GM23338 (cell line): ENCODE data around the gene LSM14A. TPM values are rescaled to one million over a fixed set of nuclear protein-coding genes. Genes with fewer than 3 reads are reported as not detected.
"Not testable (repeated sequence)": the region's sequence is repeated elsewhere in the genome, so short reads cannot be mapped to it uniquely, and the experiment has no call there.

ENCODE experiments used
- ATAC-seq: fragments of 200-7000 bp; cut with Tn5 transposase; 3 replicates; pipeline ENCODE4 v1.9.1; 2020
- DNase-seq: peaks from one replicate; pipeline ENCODE4 v3.0.0-alpha.2; 2015; ENCODE audit warnings: low spot score
- H2AFZ ChIP-seq: fragments of 200-600 bp; sonication (generic); 2 replicates; pipeline ENCODE4 v1.8.0; 2016; ENCODE audit warnings: antibody characterized with exemption, mild to moderate bottlenecking, moderate library complexity
- H3F3A ChIP-seq: fragments of 200-600 bp; sonication (generic); replicated peaks from 2 replicates; pipeline ENCODE4 v1.8.0; 2017; ENCODE audit warnings: antibody characterized with exemption, mixed run types, low read depth
- H3K27ac ChIP-seq: fragments of 200-600 bp; sonication (generic); 2 replicates; pipeline ENCODE4 v1.6.1; 2016; ENCODE audit warnings: low read depth
- H3K27me3 ChIP-seq: fragments of 200-600 bp; sonication (generic); 2 replicates; pipeline ENCODE4 v1.8.0; 2016; ENCODE audit warnings: mild to moderate bottlenecking, mixed run types, moderate library complexity; ENCODE audit not compliant: insufficient read depth
- H3K36me3 ChIP-seq: fragments of 200-600 bp; sonication (generic); 2 replicates; pipeline ENCODE4 v1.8.0; 2016; ENCODE audit warnings: mild to moderate bottlenecking; ENCODE audit not compliant: insufficient read depth
- H3K4me1 ChIP-seq: fragments of 200-600 bp; sonication (generic); 2 replicates; pipeline ENCODE4 v1.8.0; 2016; ENCODE audit warnings: mild to moderate bottlenecking, moderate library complexity; ENCODE audit not compliant: insufficient read depth
- H3K4me2 ChIP-seq: fragments of 200-600 bp; sonication (generic); 2 replicates; pipeline ENCODE4 v1.7.1; 2017; ENCODE audit warnings: mixed run types
- H3K4me3 ChIP-seq: fragments of 200-600 bp; sonication (generic); 2 replicates; pipeline ENCODE4 v1.6.1; 2016; ENCODE audit warnings: mixed run types
- H3K79me2 ChIP-seq: fragments of 200-600 bp; sonication (generic); replicated peaks from 2 replicates; pipeline ENCODE4 v1.8.0; 2017; ENCODE audit warnings: mild to moderate bottlenecking; ENCODE audit not compliant: insufficient read depth
- H3K9me2 ChIP-seq: fragments of 200-600 bp; sonication (generic); 2 replicates; pipeline ENCODE4 v1.8.0; 2017; ENCODE audit not compliant: insufficient read depth
- H4K20me1 ChIP-seq: fragments of 200-600 bp; sonication (generic); replicated peaks from 2 replicates; pipeline ENCODE4 v1.8.0; 2017; ENCODE audit warnings: mild to moderate bottlenecking; ENCODE audit not compliant: insufficient read depth
- H3K27ac Mint-ChIP-seq: 2 replicates; pipeline ENCODE4 v1.8.0; 2020; ENCODE audit warnings: inconsistent platforms, mild to moderate bottlenecking, moderate library complexity, mixed read lengths
- H3K27me3 Mint-ChIP-seq: 3 replicates; pipeline ENCODE4 v1.8.0; 2022; ENCODE audit warnings: low read depth, mild to moderate bottlenecking, moderate library complexity, mixed read lengths, inconsistent platforms; ENCODE audit not compliant: insufficient read depth, poor library complexity
- H3K36me3 Mint-ChIP-seq: 3 replicates; pipeline ENCODE4 v1.8.0; 2021; ENCODE audit warnings: low read depth, mild to moderate bottlenecking, inconsistent platforms, moderate library complexity, mixed read lengths
- H3K4me1 Mint-ChIP-seq: 3 replicates; pipeline ENCODE4 v1.8.0; 2020; ENCODE audit warnings: mild to moderate bottlenecking, inconsistent platforms, mixed read lengths
- H3K4me3 Mint-ChIP-seq: 3 replicates; pipeline ENCODE4 v1.8.0; 2021; ENCODE audit warnings: moderate library complexity, mild to moderate bottlenecking, inconsistent platforms, mixed read lengths
- H3K9me3 Mint-ChIP-seq: 3 replicates; pipeline ENCODE4 v1.8.0; 2020; ENCODE audit warnings: moderate library complexity, mild to moderate bottlenecking, inconsistent platforms, mixed read lengths
- CTCF ChIP-seq, 2 experiments: fragments of 200-600 bp in 1 of 2; sonication (generic) in 1 of 2; conservative IDR thresholded peaks; 2 replicates each; pipeline versions ENCODE4 v1.5.1 to v1.6.1; 2016 to 2017; ENCODE audit warnings: antibody characterized with exemption in 2 of 2, low read depth in 2 of 2, mild to moderate bottlenecking in 2 of 2, moderate library complexity in 1 of 2
- EZH2phosphoT487 ChIP-seq: fragments of 200-600 bp; sonication (generic); IDR thresholded peaks from one replicate; pipeline ENCODE4 v1.8.1; 2018; ENCODE audit warnings: antibody characterized with exemption; ENCODE audit not compliant: unreplicated experiment
- POLR2AphosphoS5 ChIP-seq: IDR thresholded peaks from 2 replicates; pipeline ENCODE4 v1.6.1; 2016; ENCODE audit warnings: antibody characterized with exemption, low read depth
- ZNF331 ChIP-seq: fragments of 250-450 bp; sonication (Bioruptor Pico); IDR thresholded peaks from 2 replicates; pipeline ENCODE4 v1.5.0; 2020; ENCODE audit warnings: low read depth, mild to moderate bottlenecking, moderate library complexity
- polyA plus RNA-seq: library from polyadenylated mRNA; unstranded; fragments of >200 nt; fragmentation: Nextera tagmentation; extraction: Ambion mirVana; gene quantifications from 2 replicates; pipeline ENCODE4 v1.2.1, GENCODE V29; 2016
- total RNA-seq: library from RNA; depleted of rRNA; stranded (reverse); fragments of >200 nt; shearing (Covaris generic); gene quantifications from 2 replicates; pipeline ENCODE4 v1.2.3, GENCODE V29; 2014
- TF ChIP-seq, protein P1 (sequence below): IDR thresholded peaks from one replicate; pipeline ENCODE4 v1.6.1; 2018; ENCODE audit warnings: antibody characterized with exemption; ENCODE audit not compliant: unreplicated experiment

Gene LSM14A
- total and polyA plus RNA-seq, 2 experiments from 2014 or later = 109 to 166 TPM

DNA sequence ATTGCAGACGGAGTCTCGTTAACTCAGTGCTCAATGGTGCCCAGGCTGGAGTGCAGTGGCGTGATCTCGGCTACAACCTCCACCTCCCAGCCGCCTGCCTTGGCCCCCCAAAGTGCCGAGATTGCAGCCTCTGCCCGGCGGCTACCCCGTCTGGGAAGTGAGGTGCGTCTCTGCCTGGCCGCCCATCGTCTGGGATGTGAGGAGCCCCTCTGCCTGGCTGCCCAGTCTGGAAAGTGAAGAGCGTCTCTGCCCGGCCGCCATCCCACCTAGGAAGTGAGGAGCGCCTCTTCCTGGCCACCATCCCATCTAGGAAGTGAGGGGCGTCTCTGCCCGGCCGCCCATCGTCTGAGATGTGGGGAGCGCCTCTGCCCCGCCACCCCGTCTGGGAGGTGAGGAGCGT lies 40.2 kb upstream of the LSM14A start:
- H3K79me2 ChIP-seq, H3F3A ChIP-seq, H3K4me1 Mint-ChIP-seq, H3K36me3 ChIP-seq, H3K4me3 ChIP-seq, H2AFZ ChIP-seq, H3K9me3 Mint-ChIP-seq, ATAC-seq, H3K4me3 Mint-ChIP-seq, H3K9me2 ChIP-seq, H3K27me3 Mint-ChIP-seq, H3K36me3 Mint-ChIP-seq, H4K20me1 ChIP-seq, H3K27me3 ChIP-seq, H3K4me1 ChIP-seq, H3K27ac ChIP-seq, DNase-seq, H3K27ac Mint-ChIP-seq, H3K4me2 ChIP-seq: not testable (repeated sequence)

DNA sequence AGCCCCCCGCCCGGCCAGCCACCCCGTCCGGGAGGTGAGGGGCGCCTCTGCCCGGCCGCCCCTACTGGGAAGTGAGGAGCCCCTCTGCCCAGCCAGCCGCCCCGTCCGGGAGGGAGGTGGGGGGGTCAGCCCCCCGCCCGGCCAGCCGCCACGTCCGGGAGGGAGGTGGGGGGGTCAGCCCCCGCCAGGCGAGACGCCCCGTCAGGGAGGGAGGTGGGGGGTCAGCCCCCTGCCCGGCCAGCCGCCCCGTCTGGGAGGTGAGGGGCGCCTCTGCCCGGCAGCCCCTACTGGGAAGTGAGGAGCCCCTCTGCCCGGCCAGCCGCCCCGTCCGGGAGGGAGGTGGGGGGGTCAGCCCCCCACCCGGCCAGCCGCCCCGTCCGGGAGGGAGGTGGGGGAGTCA lies 39.6 kb upstream of the LSM14A start:
- H3F3A ChIP-seq, H3K27me3 ChIP-seq, H3K4me2 ChIP-seq, H2AFZ ChIP-seq, H3K4me3 Mint-ChIP-seq, H3K4me1 ChIP-seq, H3K4me3 ChIP-seq, H3K36me3 ChIP-seq, H3K27ac ChIP-seq, ATAC-seq, H3K4me1 Mint-ChIP-seq, H3K27ac Mint-ChIP-seq, H3K9me2 ChIP-seq, H3K36me3 Mint-ChIP-seq, H3K9me3 Mint-ChIP-seq, DNase-seq, H3K27me3 Mint-ChIP-seq, H3K79me2 ChIP-seq, H4K20me1 ChIP-seq: not testable (repeated sequence)

DNA sequence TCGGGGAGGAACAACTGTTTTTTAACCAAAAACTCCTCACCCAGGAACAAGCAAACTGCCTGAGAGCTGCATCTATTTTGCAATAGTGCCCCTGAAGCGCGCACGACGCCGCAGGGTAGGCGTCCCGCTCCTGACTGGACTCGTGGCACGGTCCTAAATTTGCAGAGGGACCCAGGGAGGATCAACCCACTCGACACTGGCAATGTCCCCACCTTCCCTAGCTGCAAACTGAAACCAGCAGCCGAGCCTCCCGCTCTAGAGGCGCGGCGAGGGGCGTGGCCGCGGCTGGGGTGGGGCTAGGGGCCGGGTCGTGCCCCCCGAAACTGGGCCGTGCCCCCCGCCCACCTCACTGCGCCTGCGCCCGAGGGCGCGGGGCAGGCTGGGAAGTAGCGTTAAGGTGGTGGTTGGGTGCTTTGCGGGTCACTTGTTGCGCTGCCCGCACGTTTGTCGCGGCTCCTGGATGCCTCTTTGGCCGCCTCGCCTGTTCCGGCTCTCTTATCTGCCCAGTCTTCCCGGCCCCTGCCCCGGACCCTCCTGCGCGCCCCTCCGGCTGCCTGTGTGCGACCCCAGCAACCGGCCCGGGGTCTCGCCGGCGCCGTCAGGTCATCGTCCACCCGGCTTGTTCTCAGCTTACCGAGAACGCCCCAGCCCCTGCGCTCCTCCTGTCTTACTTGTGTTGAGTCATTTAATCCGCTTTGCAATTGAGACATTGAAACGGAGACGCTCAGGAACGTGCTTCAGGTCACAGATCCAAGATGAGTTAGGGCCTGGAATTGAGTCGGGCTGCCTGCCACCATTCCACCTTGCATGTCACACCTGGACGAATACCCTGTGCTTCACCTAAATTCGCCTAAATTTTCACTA lies 37.9 kb upstream of the LSM14A start:
- H3K36me3 Mint-ChIP-seq = no peaks in the 10 kb centered on the region
- Histone ChIP-seq H3K4me3 (peak overlapping the region; percentile 93), H3K4me1 (peaks cover 3% of the 10 kb centered on the region; the same call in 1 of the 2 replicates), H3K27ac (peak overlapping the region; percentile 92), H3K9me2 (no peaks in the 10 kb centered on the region), H2AFZ (peak overlapping the region; percentile 97), H3K4me2 (peak overlapping the region; percentile 85), H4K20me1 (no peaks in the 10 kb centered on the region), H3K27me3 (no peaks in the 10 kb centered on the region), H3K79me2 (no peaks in the 10 kb centered on the region), H3K36me3 (no peaks in the 10 kb centered on the region), H3F3A (peaks cover 7% of the 10 kb centered on the region; the same call in 1 of the 2 replicates)
- H3K27me3 Mint-ChIP-seq = peaks cover 8% of the 10 kb centered on the region
- peak overlapping the region; percentile 92 for H3K4me3 Mint-ChIP-seq
- TF ChIP-seq POLR2AphosphoS5 = peak; percentile 97
- TF ChIP-seq CTCF (conservative IDR thresholded peaks at IDR 0.05; ENCODE audit: low read depth in 2 of 2) = no peak
- TF ChIP-seq, protein P1, sequence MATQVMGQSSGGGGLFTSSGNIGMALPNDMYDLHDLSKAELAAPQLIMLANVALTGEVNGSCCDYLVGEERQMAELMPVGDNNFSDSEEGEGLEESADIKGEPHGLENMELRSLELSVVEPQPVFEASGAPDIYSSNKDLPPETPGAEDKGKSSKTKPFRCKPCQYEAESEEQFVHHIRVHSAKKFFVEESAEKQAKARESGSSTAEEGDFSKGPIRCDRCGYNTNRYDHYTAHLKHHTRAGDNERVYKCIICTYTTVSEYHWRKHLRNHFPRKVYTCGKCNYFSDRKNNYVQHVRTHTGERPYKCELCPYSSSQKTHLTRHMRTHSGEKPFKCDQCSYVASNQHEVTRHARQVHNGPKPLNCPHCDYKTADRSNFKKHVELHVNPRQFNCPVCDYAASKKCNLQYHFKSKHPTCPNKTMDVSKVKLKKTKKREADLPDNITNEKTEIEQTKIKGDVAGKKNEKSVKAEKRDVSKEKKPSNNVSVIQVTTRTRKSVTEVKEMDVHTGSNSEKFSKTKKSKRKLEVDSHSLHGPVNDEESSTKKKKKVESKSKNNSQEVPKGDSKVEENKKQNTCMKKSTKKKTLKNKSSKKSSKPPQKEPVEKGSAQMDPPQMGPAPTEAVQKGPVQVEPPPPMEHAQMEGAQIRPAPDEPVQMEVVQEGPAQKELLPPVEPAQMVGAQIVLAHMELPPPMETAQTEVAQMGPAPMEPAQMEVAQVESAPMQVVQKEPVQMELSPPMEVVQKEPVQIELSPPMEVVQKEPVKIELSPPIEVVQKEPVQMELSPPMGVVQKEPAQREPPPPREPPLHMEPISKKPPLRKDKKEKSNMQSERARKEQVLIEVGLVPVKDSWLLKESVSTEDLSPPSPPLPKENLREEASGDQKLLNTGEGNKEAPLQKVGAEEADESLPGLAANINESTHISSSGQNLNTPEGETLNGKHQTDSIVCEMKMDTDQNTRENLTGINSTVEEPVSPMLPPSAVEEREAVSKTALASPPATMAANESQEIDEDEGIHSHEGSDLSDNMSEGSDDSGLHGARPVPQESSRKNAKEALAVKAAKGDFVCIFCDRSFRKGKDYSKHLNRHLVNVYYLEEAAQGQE = no peak
- TF ChIP-seq EZH2phosphoT487 = no peak
- TF ChIP-seq ZNF331 = no peak
- DNase-seq (peak; percentile 90), ATAC-seq (peak; percentile 93)
- H3K9me3 Mint-ChIP-seq = peaks cover 3% of the 10 kb centered on the region; the same call in 1 of the 3 replicates
- no peaks in the 10 kb centered on the region for H3K4me1 Mint-ChIP-seq
- H3K27ac Mint-ChIP-seq = peak overlapping the region; percentile 95
